Transverse colon (tissue), 4 donors: ENCODE results near the gene ADAM17. TPM values are rescaled to one million over a fixed set of nuclear protein-coding genes. Genes with fewer than 3 reads are reported as not detected.

ENCODE experiments used
- DNase-seq: peaks from one replicate; pipeline ENCODE4 v3.0.0-alpha.2; 2019
- H3K27ac ChIP-seq, 4 donors: fragments of 200-600 bp; sonication (generic); 2 replicates each; pipeline ENCODE4 v1.5.1; 2016 to 2018; ENCODE audit warnings: inconsistent platforms in 4 of 4
- H3K27me3 ChIP-seq: fragments of 200-600 bp; sonication (generic); 2 replicates; pipeline ENCODE4 v1.5.1; 2017; ENCODE audit warnings: inconsistent platforms
- H3K36me3 ChIP-seq, 4 donors: fragments of 200-600 bp; sonication (generic); 2 replicates each; pipeline ENCODE4 v1.5.1; 2017 to 2019; ENCODE audit warnings: inconsistent platforms in 4 of 4
- H3K4me1 ChIP-seq, 4 donors: fragments of 200-600 bp; sonication (generic); 2 replicates each; pipeline ENCODE4 v1.5.1; 2017 to 2020; ENCODE audit warnings: inconsistent platforms in 4 of 4
- H3K4me3 ChIP-seq, 4 donors: fragments of 200-600 bp; sonication (generic); 1 replicate in 1 of 4; 2 replicates in 3 of 4; pipeline versions ENCODE4 v1.5.1 to v1.6.1; 2017 to 2019; ENCODE audit warnings: inconsistent platforms in 4 of 4
- H3K9me3 ChIP-seq, 2 donors: fragments of 200-600 bp; sonication (generic); 2 replicates each; pipeline ENCODE4 v1.5.1; 2017 to 2019; ENCODE audit warnings: inconsistent platforms in 2 of 2
- CTCF ChIP-seq, 5 experiments: fragments of 200-600 bp in 3 of 5; fragments of 450-650 bp in 2 of 5; sonication (generic) in 3 of 5; IDR thresholded peaks; 1 replicate in 2 of 5; 2 replicates in 3 of 5; pipeline ENCODE4 v1.5.1; 2016 to 2017; ENCODE audit warnings: antibody characterized with exemption in 5 of 5, inconsistent platforms in 3 of 5, mild to moderate bottlenecking in 2 of 5, moderate library complexity in 1 of 5
- EP300 ChIP-seq: sonication (generic); formaldehyde crosslinking; IDR thresholded peaks from one replicate; pipeline ENCODE4 v1.6.1; 2017; ENCODE audit warnings: antibody characterized with exemption, low read depth
- POLR2A ChIP-seq: fragments of 450-650 bp; IDR thresholded peaks from one replicate; pipeline ENCODE4 v1.6.1; 2016; ENCODE audit warnings: antibody characterized with exemption, mild to moderate bottlenecking, moderate library complexity
- POLR2AphosphoS5 ChIP-seq, 3 donors: sonication (generic); formaldehyde crosslinking; IDR thresholded peaks; one replicate each; pipeline ENCODE4 v1.6.1; 2016; ENCODE audit warnings: antibody characterized with exemption in 3 of 3
- WGBS, 2 donors: methylation state at CpG; one replicate each; pipeline ENCODE4 v1.1.5; 2018; ENCODE audit warnings: low coverage in 1 of 2; 5-methylcytosine and 5-hydroxymethylcytosine counted together
- in situ Hi-C, 4 donors: fragments of 200-750 bp; cut with MboI; loops; one replicate each; pipeline versions ENCODE4 v1.15.0 to v1.15.1; 2017; ENCODE audit warnings: low sequenced_read_pairs in 3 of 4, low pct_ligation_motif_present in 1 of 4, low pct_unique_long_range_greater_than_20kb in 1 of 4
- intact Hi-C: fragments of 100-400 bp; cut with DNase I; formaldehyde crosslinking; loops from one replicate; pipeline ENCODE4 v1.15.1; 2023; ENCODE audit warnings: low total_unique reads
- total RNA-seq, 4 donors: library from RNA; depleted of rRNA; stranded (reverse); fragments of >200 nt; gene quantifications; one replicate each; pipeline ENCODE4 v1.1.0, GENCODE V29; 2016

The ADAM17 gene
- total RNA-seq, 4 donors from 2014 or later = 11.2 to 36.4 (median 17.0) TPM

DNA sequence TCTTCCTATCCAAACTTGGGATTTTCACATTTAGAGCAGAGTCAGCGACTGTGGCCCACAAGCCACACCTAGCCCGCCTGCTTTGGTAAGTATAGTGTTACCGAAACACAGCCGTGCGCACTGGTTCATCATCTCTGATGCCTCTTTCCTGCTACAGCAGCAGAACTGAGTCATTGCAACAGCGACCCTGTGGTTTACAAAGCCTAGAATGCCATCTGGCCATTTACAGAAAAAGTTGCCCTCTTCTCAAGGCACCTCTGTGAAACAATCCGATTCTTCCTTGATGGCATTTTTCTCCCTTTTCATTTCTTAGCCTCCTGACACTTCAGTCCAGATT, 92.0 kb downstream of the ADAM17 start:
- intact Hi-C loops (no loop called here), in situ Hi-C loops (no loop called here)
- H3K27ac ChIP-seq = no peak overlapping the region
- no peaks in the 10 kb centered on the region for H3K9me3 ChIP-seq
- H3K4me1 ChIP-seq = no peaks in the 10 kb centered on the region
- no peaks in the 10 kb centered on the region for H3K27me3 ChIP-seq
- H3K36me3 ChIP-seq = peaks cover 0 to 4% (median 0%) of the 10 kb centered on the region in 4 donors
- H3K4me3 ChIP-seq = no peak overlapping the region
- WGBS, 2 donors = 40 to 66% methylated on average over 1 to 7 of the region's 7 CpGs
- DNase-seq = no peak
- TF ChIP-seq POLR2AphosphoS5 (IDR thresholded peaks at IDR 0.05) (no peak), EP300 (no peak), CTCF (IDR thresholded peaks at IDR 0.05) (no peak)

- H3K4me1 ChIP-seq = no peaks in the 10 kb centered on the region
- no peak for DNase-seq
- WGBS, 2 donors = 84 to 93% methylated on average over 2 to 6 of the region's 6 CpGs
- intact Hi-C loops = no loop called here
- TF ChIP-seq EP300 (no peak), CTCF (IDR thresholded peaks at IDR 0.05) (no peak), POLR2AphosphoS5 (IDR thresholded peaks at IDR 0.05) (no peak), POLR2A (no peak)
- no peaks in the 10 kb centered on the region for H3K27me3 ChIP-seq
- in situ Hi-C loops = no loop called here
- no peaks in the 10 kb centered on the region for H3K9me3 ChIP-seq
- H3K27ac ChIP-seq = no peak overlapping the region
- no peak overlapping the region for H3K4me3 ChIP-seq
- H3K36me3 ChIP-seq = peaks cover 0 to 4% (median 0%) of the 10 kb centered on the region in 4 donors
These were observed 92.5 kb downstream of the ADAM17 start for GRCh38 chr2:9462886-9463697.

DNA sequence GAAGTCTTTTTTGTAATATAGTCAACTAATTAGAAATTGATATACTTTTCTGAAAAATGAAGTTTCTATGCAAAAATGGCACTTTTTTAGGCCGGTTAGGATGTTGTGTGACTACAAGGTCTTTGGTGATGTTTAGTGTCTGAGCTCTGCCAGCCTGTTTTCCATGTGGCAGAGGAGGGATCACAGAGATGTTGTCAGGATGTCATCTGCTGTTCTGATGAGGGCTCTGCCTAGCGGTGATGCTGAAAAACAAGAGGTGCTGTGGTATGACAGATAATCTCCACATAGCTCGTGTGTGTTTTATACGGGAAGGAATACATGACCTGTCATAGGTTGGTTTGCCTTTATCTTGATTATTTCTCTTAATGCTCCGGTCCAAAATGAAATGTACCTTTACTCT, 93.3 kb downstream of the ADAM17 start:
- Histone ChIP-seq H3K27me3 (no peaks in the 10 kb centered on the region), H3K36me3 (peaks cover 0 to 12% (median 0%) of the 10 kb centered on the region in 4 donors), H3K4me3 (no peak overlapping the region), H3K27ac (no peak overlapping the region), H3K9me3 (no peaks in the 10 kb centered on the region), H3K4me1 (no peaks in the 10 kb centered on the region)
- 91 to 93% methylated on average over 5 of the region's 5 CpGs for WGBS, 2 donors
- TF ChIP-seq CTCF (IDR thresholded peaks at IDR 0.05) = no peak
- TF ChIP-seq POLR2AphosphoS5 (IDR thresholded peaks at IDR 0.05) = no peak
- no peak for TF ChIP-seq POLR2A
- no peak for TF ChIP-seq EP300
- no peak for DNase-seq
- intact Hi-C loops (no loop called here), in situ Hi-C loops (no loop called here)

DNA sequence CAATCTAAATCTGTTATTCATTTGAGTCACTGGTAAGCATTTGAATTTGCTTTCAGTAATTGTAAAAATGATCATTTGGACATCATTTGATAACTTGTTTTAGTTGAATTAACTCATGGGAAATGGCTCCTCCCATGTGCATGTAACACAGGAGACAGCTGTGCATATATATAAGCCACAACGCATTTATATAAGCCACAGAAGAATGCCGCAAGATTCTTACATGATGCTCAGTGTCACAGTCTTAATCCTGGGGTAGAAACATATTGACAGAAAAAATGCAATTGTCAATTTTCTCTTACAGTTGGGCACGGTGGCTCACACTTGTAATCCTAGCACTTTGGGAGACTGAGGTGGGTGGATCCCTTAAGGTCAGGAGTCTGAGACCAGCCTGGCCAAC, 94.6 kb downstream of the ADAM17 start:
- peaks cover 0 to 12% (median 0%) of the 10 kb centered on the region in 4 donors for H3K36me3 ChIP-seq
- no peak for TF ChIP-seq POLR2AphosphoS5 (IDR thresholded peaks at IDR 0.05)
- no peak for TF ChIP-seq POLR2A
- no peak for TF ChIP-seq EP300
- TF ChIP-seq CTCF (IDR thresholded peaks at IDR 0.05) = no peak

More for the DNA sequence above, 94.6 kb downstream of the ADAM17 start:
- Histone ChIP-seq H3K27ac (no peak overlapping the region), H3K4me3 (no peak overlapping the region), H3K4me1 (no peaks in the 10 kb centered on the region), H3K27me3 (no peaks in the 10 kb centered on the region), H3K9me3 (no peaks in the 10 kb centered on the region)
- in situ Hi-C loops = no loop called here
- 93 to 100% methylated on average over 2 to 3 of the region's 3 CpGs for WGBS, 2 donors
- intact Hi-C loops = no loop called here
- no peak for DNase-seq
